GM12878 (cell line): ENCODE data around the gene CELF6. TPM values are rescaled to one million over a fixed set of nuclear protein-coding genes. Genes with fewer than 3 reads are reported as not detected.

Source experiments
- BHLHE40 ChIP-seq, 2 experiments: fragments of 450-650 bp in 1 of 2; IDR thresholded peaks; 2 replicates each; pipeline ENCODE4 v1.6.1; 2011 to 2017; ENCODE audit warnings: low read depth in 2 of 2, borderline replicate concordance in 1 of 2, improper control_type of control experiment in 1 of 2, low read length in 1 of 2, mild to moderate bottlenecking in 1 of 2
- CBX5 ChIP-seq: sonication (generic); IDR thresholded peaks from 2 replicates; pipeline ENCODE4 v1.6.1; 2016; ENCODE audit warnings: low read depth, moderate library complexity, mild to moderate bottlenecking, inconsistent platforms
- CREM ChIP-seq: IDR thresholded peaks from 2 replicates; pipeline ENCODE4 v1.6.1; 2014; ENCODE audit warnings: antibody characterized with exemption, low read depth
- CUX1 ChIP-seq: IDR thresholded peaks from 2 replicates; pipeline ENCODE4 v1.6.1; 2012; ENCODE audit warnings: improper control_type of control experiment, low read depth, low read length; ENCODE audit not compliant: insufficient replicate concordance
- DPF2 ChIP-seq: fragments of 450-650 bp; IDR thresholded peaks from 2 replicates; pipeline ENCODE4 v1.6.1; 2017; ENCODE audit warnings: mild to moderate bottlenecking
- FOXK2 ChIP-seq: fragments of 450-650 bp; IDR thresholded peaks from 2 replicates; pipeline ENCODE4 v1.6.1; 2017; ENCODE audit warnings: mild to moderate bottlenecking, moderate library complexity
- HCFC1 ChIP-seq: fragments of 150-350 bp; IDR thresholded peaks from 2 replicates; pipeline ENCODE4 v1.6.1; 2014; ENCODE audit warnings: low read length
- IRF5 ChIP-seq: fragments of 450-650 bp; IDR thresholded peaks from 2 replicates; pipeline ENCODE4 v1.6.1; 2017; ENCODE audit warnings: borderline replicate concordance
- JUND ChIP-seq: IDR thresholded peaks from 2 replicates; pipeline ENCODE4 v1.6.1; 2012; ENCODE audit warnings: low read depth, mild to moderate bottlenecking, low read length, improper control_type of control experiment, moderate library complexity
- MLLT1 ChIP-seq: fragments of 450-650 bp; IDR thresholded peaks from 2 replicates; pipeline ENCODE4 v1.6.1; 2016; ENCODE audit warnings: mild to moderate bottlenecking
- MTA3 ChIP-seq: IDR thresholded peaks from 2 replicates; pipeline ENCODE4 v1.6.1; 2012; ENCODE audit warnings: low read length, inconsistent platforms, borderline replicate concordance
- NR2C1 ChIP-seq: fragments of 450-650 bp; IDR thresholded peaks from 2 replicates; pipeline ENCODE4 v1.6.1; 2017; ENCODE audit warnings: antibody characterized with exemption, mild to moderate bottlenecking, moderate library complexity
- NR2F1 ChIP-seq: fragments of 450-650 bp; conservative IDR thresholded peaks from 2 replicates; pipeline ENCODE4 v1.6.1; 2017; ENCODE audit warnings: mild to moderate bottlenecking
- NRF1 ChIP-seq: conservative IDR thresholded peaks from 2 replicates; pipeline ENCODE4 v1.6.1; 2011; ENCODE audit warnings: mild to moderate bottlenecking, low read depth, low read length, improper control_type of control experiment
- PAX8 ChIP-seq: fragments of 450-650 bp; IDR thresholded peaks from 2 replicates; pipeline ENCODE4 v1.6.1; 2017; ENCODE audit warnings: mild to moderate bottlenecking, moderate library complexity
- PML ChIP-seq: IDR thresholded peaks from 2 replicates; pipeline ENCODE4 v1.6.1; 2012; ENCODE audit warnings: low read length, inconsistent platforms
- POLR2AphosphoS2 ChIP-seq: IDR thresholded peaks from 2 replicates; pipeline ENCODE4 v1.6.1; 2011; ENCODE audit warnings: low read depth, mild to moderate bottlenecking, low read length, improper control_type of control experiment, moderate library complexity
- POLR2AphosphoS5 ChIP-seq: IDR thresholded peaks from 2 replicates; pipeline ENCODE4 v1.6.1; 2011; ENCODE audit warnings: mild to moderate bottlenecking, low read length, inconsistent platforms
- RB1 ChIP-seq: fragments of 450-650 bp; formaldehyde crosslinking; IDR thresholded peaks from 2 replicates; pipeline ENCODE4 v1.6.1; 2017; ENCODE audit warnings: mild to moderate bottlenecking, borderline replicate concordance
- RFX5 ChIP-seq: IDR thresholded peaks from 2 replicates; pipeline ENCODE4 v1.6.1; 2011; ENCODE audit warnings: low read depth, low read length, improper control_type of control experiment
- SMARCA5 ChIP-seq: fragments of 450-650 bp; IDR thresholded peaks from 2 replicates; pipeline ENCODE4 v1.6.1; 2017; ENCODE audit warnings: mild to moderate bottlenecking
- SP1 ChIP-seq: IDR thresholded peaks from one replicate; pipeline ENCODE4 v1.6.1; 2011; ENCODE audit warnings: low read depth, low read length
- SREBF2 ChIP-seq: IDR thresholded peaks from 2 replicates; pipeline ENCODE4 v1.6.1; 2012; ENCODE audit warnings: mild to moderate bottlenecking, low read length
- YBX1 ChIP-seq: fragments of 450-650 bp; IDR thresholded peaks from 2 replicates; pipeline ENCODE4 v1.6.1; 2016; ENCODE audit warnings: antibody characterized with exemption
- ZZZ3 ChIP-seq: IDR thresholded peaks from 2 replicates; pipeline ENCODE4 v1.6.1; 2011; ENCODE audit warnings: low read depth; ENCODE audit not compliant: control insufficient read depth, insufficient read length
- polyA plus RNA-seq, 11 experiments: library from polyadenylated mRNA; depleted of rRNA in 4 of 11; unstranded in 6 of 11; stranded (reverse) in 5 of 11; fragments of >200 nt; fragmentation: Nextera tagmentation in 4 of 11; fragmentation: Illumina TruSeq in 1 of 11; extraction: Ambion mirVana in 4 of 11; extraction: Trizol in 1 of 11; gene quantifications; 1 replicate in 1 of 11; 2 replicates in 10 of 11; pipeline versions ENCODE4 v1.2.1 to v1.2.3, GENCODE V29; 2011 to 2016; ENCODE audit warnings: inconsistent platforms in 2 of 11, missing spikeins in 2 of 11, low read depth in 1 of 11
- total RNA-seq, 4 experiments: library from RNA; depleted of rRNA in 3 of 4; stranded (reverse); fragments of >200 nt in 3 of 4; fragmentation: Illumina TruSeq in 1 of 4; extraction: Trizol in 1 of 4; gene quantifications; 2 replicates each; pipeline versions ENCODE4 v1.2.1 to v1.2.3, GENCODE V29; 2013 to 2021

Gene CELF6
- total and polyA plus RNA-seq, 10 of the 15 experiments (the other 5 are each of a cell fraction or from before 2014, with no cell fraction given), result 0.06 to 0.54 (median 0.23) TPM; not detected in 1

GRCh38 chr15:72272213-72272996, 47.6 kb downstream of the CELF6 start, which contains the start of gene PARP6 (continued):
- TF ChIP-seq IRF5 (no peak), BHLHE40 (IDR thresholded peaks at IDR 0.05; ENCODE audit: borderline replicate concordance in 1 of 2, low read depth in 2 of 2, low read length in 1 of 2) (peak; percentile 78 to 98; a peak in 3 of 4 replicates), MLLT1 (no peak), SMARCA5 (peak; percentile 35; the same call in 1 of the 2 replicates), JUND (peak; percentile 28; the same call in 1 of the 2 replicates), RFX5 (no peak), MTA3 (no peak), YBX1 (no peak), RB1 (peak; percentile 56; the same call in 1 of the 2 replicates), CREM (peak; percentile 67), HCFC1 (0 out of 2 replicates have a peak, but pooled peaks have one; percentile 53), NR2C1 (peak; percentile 75), CBX5 (no peak), POLR2AphosphoS5 (no peak), SREBF2 (no peak), NRF1 (peak; percentile 90), PML (no peak), NR2F1 (peak; percentile 93), DPF2 (peak; percentile 49; the same call in 1 of the 2 replicates), FOXK2 (no peak), CUX1 (no peak), SP1 (no peak), ZZZ3 (no peak), PAX8 (no peak), POLR2AphosphoS2 (no peak; the same call in 1 of the 2 replicates)
